A204.1 (cell line): ENCODE measurements around the gene WFIKKN1.

Source experiments
- FAIRE-seq: peaks from 2 replicates; lab custom pipeline; 2012; peaks lifted over from hg19 to GRCh38; lab: Jason Lieb, UNC

The WFIKKN1 gene

DNA sequence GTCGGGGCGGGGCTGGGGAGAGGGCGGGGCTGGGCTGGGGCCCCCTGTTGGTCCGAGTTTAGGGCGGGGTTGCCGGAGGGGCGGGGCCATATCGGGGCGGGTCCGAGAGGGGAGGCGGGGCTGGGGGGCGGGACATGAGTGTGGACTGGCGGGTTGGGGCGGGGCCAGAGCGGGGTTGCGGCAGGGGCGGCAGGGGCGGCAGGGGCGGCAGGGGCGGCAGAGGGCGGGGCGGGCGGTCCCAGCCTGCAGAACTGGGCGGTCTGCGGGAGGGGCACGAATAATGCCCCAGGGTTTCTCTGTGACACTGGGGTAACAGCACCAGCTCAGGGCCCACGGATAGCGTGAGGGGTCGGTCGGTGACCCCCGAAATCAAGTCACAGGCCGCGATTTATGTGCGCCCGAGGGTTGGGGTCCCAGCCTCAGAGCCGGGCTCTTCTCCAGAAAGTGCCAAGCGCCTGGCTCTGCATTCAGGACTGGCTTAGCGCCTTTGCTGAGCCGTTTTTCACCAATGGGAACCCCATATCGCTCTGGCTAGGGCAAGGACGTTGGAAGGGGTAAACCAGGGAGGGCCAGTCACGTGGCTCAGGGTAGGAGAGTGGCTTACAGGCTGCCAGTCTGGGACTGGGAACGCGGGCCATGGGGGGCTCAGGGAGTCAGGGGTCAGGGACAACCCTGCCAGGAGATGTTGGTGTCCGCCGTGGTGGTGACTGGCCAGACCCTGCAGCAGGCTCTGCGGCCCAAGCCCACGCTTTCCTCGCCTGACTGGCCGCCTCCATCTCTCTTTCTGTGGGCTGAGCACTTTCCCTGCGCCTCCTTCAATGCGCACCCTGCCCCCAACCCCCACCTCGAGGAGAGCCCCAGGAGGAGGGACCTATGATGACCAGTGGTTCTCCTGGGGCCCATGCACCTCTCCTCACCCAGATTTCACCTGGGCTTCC lies 6.6 kb downstream of the WFIKKN1 start:
- FAIRE-seq: no peak

- FAIRE-seq: no peak
Measured at GRCh38 chr16:638034-638543, 7.3 kb downstream of the WFIKKN1 start.

DNA sequence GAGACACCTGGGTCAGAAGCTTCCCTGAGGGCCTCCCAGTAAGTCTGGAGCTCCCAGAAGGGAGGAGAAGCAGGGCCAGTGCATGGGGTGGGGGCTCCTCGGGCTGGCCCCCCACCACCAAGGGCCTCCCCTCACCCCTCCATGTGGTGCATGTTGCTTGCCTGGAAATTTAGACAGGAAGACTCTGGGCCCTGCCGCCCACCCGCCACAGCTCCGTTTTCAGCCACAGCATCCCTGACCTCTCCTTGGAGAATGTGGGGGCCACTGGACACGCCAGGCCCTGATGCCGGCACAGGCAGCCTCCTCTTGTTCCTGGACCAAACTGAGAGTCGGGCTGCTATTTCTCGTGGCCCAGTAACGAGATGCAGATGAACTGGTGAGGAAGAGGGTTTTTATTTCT lies 8.1 kb downstream of the WFIKKN1 start:
- no peak for FAIRE-seq

DNA sequence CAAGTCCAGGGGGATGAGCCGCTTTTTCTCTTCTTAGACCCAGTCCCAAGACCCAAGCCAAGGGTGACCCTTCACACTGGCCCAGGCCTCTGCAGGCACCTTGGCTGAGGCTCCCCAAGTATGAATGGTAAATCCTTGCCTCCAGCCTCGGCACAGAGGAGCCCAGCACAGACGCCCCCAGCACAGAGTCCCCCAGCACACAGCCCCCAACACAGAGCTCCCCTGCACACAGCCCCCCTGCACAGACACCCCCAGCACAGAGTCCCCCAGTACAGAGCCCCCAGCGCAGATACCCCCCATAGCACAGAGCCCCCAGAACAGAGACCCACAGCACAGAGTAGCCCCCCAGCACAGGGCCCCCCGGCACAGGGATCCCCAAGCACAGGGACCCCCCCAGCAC lies 9.8 kb downstream of the WFIKKN1 start:
- FAIRE-seq: no peak

DNA sequence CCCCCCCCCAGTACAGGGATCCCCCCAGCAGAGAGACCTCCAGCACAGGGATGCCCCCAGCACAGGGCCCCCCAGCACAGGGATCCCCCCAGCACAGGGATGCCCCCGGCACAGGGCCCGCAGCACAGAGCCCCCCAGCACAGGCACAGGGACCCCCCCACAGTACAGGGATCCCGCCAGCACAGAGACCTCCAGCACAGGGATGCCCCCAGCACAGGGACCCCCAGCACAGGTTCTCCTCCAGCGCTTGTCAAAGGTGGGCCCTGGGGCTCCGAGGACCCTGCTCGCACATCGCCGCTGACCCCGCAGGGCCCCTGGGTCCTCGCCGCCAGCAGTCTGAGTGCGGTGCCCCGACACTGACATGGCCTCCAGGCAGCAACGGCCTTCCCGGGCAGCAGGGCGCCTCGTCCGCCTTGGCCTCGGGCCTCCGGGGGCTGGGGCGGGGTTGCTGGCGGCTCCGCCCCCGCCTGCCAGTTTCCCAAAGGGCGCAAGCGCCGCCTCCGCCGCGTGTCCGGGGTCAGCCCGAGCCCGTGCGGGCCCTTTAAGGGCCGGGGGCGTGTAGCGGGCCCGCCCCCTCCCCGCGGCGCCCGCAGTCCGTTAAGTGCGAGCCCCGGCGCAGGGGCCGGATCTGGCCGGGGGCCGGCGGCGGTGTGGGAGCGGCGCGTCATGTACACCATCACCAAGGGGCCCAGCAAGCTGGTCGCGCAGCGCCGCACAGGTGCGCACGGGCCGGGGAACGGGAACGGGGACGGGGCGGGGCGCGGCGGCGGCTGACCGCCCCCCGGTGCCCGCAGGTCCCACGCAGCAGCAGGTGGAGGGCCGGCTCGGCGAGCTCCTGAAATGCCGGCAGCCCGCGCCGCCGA lies 10.8 kb downstream of the WFIKKN1 start, which contains the start of gene MCRIP2:
Gene MCRIP2 (plus strand): TSS at position 503 of the 863 bp plus-strand sequence. CDS start 164 bp downstream, at position 667.
- FAIRE-seq: no peak

GRCh38 chr16:642189-643049 lies 11.6 kb downstream of the WFIKKN1 start:
- no peak for FAIRE-seq

DNA sequence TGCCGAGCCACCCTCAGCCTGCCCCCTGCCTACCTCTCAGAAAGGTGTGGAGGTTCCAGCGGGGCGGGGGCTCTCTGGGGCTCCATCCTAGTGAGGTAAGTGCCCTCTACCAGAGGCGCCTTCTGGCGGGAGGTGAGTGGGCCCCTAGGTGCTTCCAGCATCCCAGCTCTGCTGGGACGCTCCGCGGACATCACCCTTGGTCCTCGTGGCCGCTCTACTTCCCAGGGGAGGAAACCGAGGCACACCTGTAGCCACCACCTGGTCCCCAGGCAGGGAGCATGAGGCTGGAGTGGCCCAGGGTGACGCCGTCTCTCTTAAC lies 12.2 kb downstream of the WFIKKN1 start:
- no peak for FAIRE-seq

DNA sequence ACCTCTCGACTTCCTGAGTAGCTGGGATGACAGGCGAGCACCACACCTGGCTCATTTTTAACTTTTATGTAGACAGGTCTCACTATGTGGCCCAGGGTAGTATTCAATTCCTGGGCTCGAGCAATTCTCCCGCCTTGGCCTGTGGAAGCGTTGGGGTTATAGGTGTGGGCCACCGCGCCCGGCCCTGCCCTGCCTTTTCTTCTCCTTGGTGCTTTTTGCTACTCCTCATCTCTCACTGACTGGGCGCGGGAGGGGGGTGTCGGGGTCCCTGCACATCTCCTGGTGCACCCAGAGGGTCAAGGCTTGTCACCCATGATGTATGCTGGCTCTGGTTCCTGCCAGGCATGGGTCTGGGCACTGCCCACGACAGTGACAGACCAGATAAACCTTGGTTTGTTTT lies 13.8 kb downstream of the WFIKKN1 start:
- no peak for FAIRE-seq

DNA sequence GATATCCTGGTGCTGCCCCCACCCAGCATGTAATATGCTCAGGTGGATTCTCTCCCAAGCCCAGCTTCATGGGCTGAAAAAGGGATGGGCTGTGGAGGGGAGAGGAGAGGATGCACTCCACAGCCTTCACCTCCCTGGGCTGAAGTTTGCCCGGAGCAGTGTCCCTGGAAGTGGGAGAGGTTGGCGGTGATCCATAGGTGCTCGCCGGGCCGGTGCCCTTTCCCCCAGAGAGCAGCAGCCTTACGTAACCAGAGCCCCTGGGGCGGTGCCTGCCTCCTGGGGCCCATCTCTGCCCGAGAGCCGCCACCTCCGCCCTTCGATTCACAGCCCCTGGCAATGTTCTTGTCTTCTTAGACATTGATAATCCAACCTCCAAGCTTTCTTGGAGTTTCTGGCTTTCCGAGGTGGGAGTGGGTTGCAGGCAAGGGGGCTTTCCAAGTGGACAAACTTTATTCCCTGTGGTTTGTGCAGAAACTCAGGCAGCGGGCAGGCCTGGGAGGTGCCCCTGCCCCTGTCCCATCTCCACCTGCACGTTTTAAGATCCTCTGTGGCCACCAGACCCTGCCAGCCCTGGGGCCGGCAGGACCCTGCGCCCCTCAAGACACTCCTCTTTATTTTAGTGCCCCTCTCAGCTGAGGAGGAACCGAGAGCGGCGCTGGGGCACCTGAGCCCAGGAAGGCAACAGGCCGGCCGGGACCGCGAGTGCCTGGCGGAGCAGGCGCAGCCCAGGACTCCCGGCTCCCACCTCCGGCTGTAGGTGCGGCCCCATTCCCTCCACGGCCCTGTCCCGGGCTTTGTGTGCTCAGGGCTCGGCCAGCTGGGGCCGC lies 15.3 kb downstream of the WFIKKN1 start:
- no peak for FAIRE-seq

GRCh38 chr16:646679-647172 lies 15.9 kb downstream of the WFIKKN1 start:
- no peak for FAIRE-seq

GRCh38 chr16:647173-647902 lies 16.6 kb downstream of the WFIKKN1 start:
- no peak for FAIRE-seq

- no peak for FAIRE-seq
Measured at GRCh38 chr16:648071-648780, 17.4 kb downstream of the WFIKKN1 start.

GRCh38 chr16:648781-649589 lies 18.2 kb downstream of the WFIKKN1 start, which contains the start of gene WDR90:
Gene WDR90, plus strand, starts transcription at chr16:649365. Its CDS starts 52 bp downstream, at chr16:649417.
- FAIRE-seq: no peak

- FAIRE-seq: no peak
Measured at GRCh38 chr16:649631-650030, 18.8 kb downstream of the WFIKKN1 start.

DNA sequence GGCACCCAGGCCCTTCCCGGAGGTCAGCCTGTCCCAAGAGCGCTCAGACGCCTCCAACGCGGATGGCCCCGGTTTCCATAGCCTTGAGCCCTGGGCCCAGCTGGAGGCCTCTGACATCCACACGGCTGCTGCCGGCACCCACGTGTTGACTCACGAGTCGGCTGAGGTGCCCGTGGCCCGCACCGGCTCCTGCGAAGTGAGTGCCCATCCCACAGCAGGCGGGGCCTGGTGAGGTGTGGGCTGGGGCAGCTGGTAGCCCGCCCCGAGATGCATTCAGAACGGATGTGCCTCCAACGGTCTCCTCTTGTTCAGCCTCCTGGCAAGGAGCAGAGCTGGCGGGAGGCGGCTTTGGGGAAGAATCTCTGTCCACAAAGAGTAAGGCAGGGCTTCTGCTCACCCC lies 21.1 kb downstream of the WFIKKN1 start:
- no peak for FAIRE-seq

DNA sequence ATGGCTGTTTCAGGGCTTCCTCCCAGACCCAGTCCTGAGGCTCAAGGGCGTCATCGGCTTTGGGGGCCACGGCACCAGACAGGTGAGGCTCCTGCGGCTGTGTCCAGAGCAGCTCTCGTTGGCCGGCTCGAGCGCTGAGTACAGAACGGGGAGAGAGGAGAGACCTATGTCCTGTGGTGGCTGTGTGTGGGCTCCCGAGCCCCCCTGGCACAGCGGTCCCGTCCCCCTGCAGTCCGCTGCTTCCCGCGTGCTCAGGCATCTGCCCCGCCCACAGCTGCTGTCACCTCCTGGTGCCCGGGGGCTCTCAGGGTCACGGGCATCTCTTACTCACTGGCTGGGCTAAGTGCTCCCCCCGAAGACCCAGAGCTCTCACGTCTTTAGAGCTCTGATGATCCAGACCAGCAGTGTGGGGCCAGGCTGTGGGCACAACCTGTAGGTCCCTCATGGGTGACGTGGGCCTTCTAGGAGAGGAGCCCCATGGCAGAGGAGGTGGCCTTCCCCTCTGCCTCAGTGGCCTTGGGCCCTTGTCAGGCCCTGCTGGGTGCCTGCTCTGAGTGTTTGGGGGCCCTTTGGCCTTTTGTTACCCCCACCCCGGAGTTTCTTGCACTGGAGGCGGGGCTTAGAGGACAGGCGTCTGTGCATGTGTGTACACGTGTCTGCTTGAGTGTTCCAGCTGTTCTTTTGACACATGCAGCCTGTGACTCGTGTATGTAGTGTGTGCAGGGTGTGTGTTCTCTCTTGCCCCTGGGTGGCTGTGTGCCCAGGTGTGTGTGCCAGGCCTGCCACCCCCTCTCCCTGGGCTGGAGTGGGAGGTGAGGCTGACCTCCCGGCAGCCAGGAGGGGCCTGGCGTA lies 21.9 kb downstream of the WFIKKN1 start:
- FAIRE-seq: no peak

DNA sequence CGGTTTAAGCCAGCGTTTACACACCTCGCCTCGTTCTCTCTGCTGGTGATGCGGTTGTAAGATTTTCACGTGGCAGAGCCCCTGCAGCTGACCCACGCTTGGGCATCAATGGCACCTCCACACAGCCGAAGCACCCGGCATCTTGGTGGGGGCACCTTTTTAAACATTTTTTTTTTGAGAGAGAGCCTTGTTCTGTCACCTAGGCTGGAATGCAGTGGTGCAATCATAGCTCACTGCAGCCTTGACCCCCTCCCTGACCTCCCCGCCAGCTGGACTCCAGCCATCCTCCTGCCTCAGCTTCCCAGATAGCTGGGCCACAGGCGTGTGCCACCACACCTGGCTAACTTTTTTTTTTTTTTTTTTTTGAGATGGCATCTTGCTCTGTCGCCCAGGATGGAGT lies 23.2 kb downstream of the WFIKKN1 start:
- no peak for FAIRE-seq

DNA sequence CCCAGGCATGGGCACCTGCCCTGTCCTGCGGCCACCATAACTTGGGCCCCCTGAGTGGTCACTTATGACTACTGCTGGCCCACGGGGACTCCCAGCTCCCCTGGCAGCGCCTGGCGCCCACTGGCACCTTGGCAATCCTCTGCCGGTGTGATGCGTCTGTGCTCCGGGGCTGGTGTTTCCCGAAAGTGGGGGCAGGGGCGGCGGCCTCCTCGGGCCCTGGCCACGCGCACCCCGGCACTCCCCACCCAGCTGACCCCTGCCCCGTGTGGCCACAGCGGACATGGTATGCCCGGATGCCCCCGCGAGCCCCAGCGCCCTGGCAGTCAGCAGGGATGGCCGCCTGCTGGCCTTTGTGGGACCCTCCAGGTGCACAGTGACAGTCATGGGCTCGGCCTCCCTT lies 26.7 kb downstream of the WFIKKN1 start:
- no peak for FAIRE-seq
